Measurements from ENCODE around the gene CKAP2L.

DNA sequence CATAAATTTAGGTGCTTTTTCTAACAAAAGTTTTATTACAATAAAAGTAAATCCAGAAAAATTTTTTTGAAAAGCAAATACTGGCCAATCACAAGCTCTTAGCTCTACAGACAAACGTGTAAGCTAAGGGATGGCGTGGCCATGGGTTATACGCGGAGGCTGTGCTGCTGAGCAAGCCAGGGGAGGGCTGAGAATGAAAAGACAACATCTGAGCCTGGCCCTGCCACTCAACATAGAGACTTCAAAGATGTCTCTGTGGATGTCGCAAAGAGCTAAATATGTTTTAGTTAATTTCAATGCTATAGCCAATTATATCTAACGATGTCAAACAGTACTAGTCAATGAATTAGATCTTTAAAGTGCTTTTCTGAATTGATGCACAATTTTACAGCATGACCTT lies 76.9 kb downstream of the CKAP2L start:
- no peak for TF ChIP-seq CTCF (IDR thresholded peaks at IDR 0.05)
- TF ChIP-seq POLR2A (IDR thresholded peaks at IDR 0.05) = no peak
- TF ChIP-seq EP300 (IDR thresholded peaks at IDR 0.05) = no peak
- no peak for TF ChIP-seq POLR2AphosphoS5 (IDR thresholded peaks at IDR 0.05)

Data from sigmoid colon (tissue), 4 donors.